Vagina (tissue), 2 donors: ENCODE measurements around the gene HDDC3.

Experiments
- POLR2A ChIP-seq, 2 donors: fragments of 450-650 bp; IDR thresholded peaks; one replicate each; pipeline ENCODE4 v1.6.1; 2017; ENCODE audit warnings: antibody characterized with exemption in 2 of 2, mild to moderate bottlenecking in 2 of 2, moderate library complexity in 2 of 2
- POLR2AphosphoS5 ChIP-seq, 2 donors: sonication (generic); formaldehyde crosslinking; IDR thresholded peaks; one replicate each; pipeline ENCODE4 v1.9.0; 2017; ENCODE audit warnings: antibody characterized with exemption in 2 of 2, mild to moderate bottlenecking in 2 of 2, low read depth in 1 of 2; ENCODE audit not compliant: insufficient read depth in 1 of 2
- TF ChIP-seq, protein P1 (sequence below), 3 experiments: fragments of 450-650 bp in 2 of 3; fragments of 200-600 bp in 1 of 3; sonication (generic) in 1 of 3; IDR thresholded peaks; one replicate each; pipeline ENCODE4 v1.5.1; 2017 to 2019; ENCODE audit warnings: antibody characterized with exemption in 3 of 3, mild to moderate bottlenecking in 2 of 3, moderate library complexity in 2 of 3

DNA sequence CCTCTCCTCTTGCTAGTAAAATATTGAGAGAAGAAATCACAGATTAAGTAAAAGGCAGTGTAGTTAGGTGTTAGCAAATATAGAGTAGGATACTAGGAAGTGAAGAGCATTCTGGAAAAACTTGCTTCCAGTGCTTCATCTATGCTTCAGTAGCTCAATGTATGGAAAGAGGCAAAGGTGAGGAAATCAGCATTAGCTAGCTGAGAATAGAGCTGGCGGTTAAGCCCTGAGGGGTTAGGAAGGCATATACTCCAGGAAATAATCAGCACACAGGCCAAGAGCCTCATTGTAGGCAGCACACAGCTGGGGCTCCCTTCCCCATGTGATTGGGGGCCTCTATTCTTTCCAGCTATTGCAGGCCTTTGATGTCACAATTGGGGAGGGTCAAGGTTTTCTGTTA is 36.1 kb upstream of the HDDC3 start:
- TF ChIP-seq, protein P1, sequence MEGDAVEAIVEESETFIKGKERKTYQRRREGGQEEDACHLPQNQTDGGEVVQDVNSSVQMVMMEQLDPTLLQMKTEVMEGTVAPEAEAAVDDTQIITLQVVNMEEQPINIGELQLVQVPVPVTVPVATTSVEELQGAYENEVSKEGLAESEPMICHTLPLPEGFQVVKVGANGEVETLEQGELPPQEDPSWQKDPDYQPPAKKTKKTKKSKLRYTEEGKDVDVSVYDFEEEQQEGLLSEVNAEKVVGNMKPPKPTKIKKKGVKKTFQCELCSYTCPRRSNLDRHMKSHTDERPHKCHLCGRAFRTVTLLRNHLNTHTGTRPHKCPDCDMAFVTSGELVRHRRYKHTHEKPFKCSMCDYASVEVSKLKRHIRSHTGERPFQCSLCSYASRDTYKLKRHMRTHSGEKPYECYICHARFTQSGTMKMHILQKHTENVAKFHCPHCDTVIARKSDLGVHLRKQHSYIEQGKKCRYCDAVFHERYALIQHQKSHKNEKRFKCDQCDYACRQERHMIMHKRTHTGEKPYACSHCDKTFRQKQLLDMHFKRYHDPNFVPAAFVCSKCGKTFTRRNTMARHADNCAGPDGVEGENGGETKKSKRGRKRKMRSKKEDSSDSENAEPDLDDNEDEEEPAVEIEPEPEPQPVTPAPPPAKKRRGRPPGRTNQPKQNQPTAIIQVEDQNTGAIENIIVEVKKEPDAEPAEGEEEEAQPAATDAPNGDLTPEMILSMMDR (IDR thresholded peaks at IDR 0.05), result no peak
- no peak for TF ChIP-seq POLR2A (IDR thresholded peaks at IDR 0.05)
- TF ChIP-seq POLR2AphosphoS5 (IDR thresholded peaks at IDR 0.05; ENCODE audit: insufficient read depth in 1 of 2, low read depth in 1 of 2), result no peak
